ENCODE measurements around the gene SAMD4B. TPM values are rescaled to one million over a fixed set of nuclear protein-coding genes. Genes with fewer than 3 reads are reported as not detected.

Gene SAMD4B
- polyA plus RNA-seq, result 100 to 1,000 TPM in 1 of 2 donors, 10 to 100 TPM in 1; 78.7 to 140 TPM

- Histone ChIP-seq H3K4me1 (ENCODE audit: control insufficient read depth in 2 of 2, insufficient read depth in 2 of 2, low read length in 1 of 2) (peaks cover 0 to 7% of the 10 kb centered on the region in 2 donors), H3K27me3 (ENCODE audit: control insufficient read depth in 1 of 2, insufficient read depth in 2 of 2, low read length in 2 of 2) (no peaks in the 10 kb centered on the region), H3K9me3 (ENCODE audit: control insufficient read depth in 2 of 2, insufficient read depth in 1 of 2, low read depth in 1 of 2, low read length in 1 of 2) (no peaks in the 10 kb centered on the region), H3K4me3 (ENCODE audit: low read depth in 1 of 2, low read length in 2 of 2) (peak within 1 kb of the TSS; percentile 77 to 87), H3K27ac (ENCODE audit: low read depth in 2 of 2, low read length in 1 of 2) (peak within 1 kb of the TSS; percentile 87 to 94), H3K36me3 (ENCODE audit: control insufficient read depth in 2 of 2, insufficient read depth in 2 of 2, low read length in 1 of 2) (no peaks in the 10 kb centered on the region)
- 0% methylated on average over 32 to 105 of the region's 105 CpGs for WGBS, 2 donors
Observed at GRCh38 chr19:39341719-39342604, at the start of gene SAMD4B. TSS of gene SAMD4B (plus strand) at chr19:39342421. CDS start at chr19:39356894, 14,473 bp downstream.

DNA sequence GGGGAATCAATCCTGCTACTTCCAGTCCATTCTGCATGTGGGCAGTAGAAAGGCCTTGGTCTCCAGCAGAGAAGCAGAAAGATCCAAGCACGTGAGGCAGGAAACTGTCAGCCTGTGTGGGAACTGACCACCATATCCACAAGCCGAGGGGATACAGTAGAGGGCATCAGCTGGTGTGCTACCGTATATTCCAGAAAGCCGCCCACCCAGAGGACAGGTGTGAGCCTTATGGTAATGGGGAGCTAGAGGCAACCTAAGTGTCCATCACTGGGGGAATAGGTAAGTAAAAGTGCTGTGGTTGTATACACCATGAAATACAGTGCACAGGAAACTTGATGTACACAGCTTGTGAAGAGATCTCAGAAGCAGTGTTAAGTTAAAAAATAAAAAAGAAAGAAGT, 48.8 kb upstream of the SAMD4B start:
- Histone ChIP-seq H3K36me3 (ENCODE audit: control insufficient read depth in 2 of 2, insufficient read depth in 2 of 2, low read length in 1 of 2) (no peaks in the 10 kb centered on the region), H3K4me1 (ENCODE audit: control insufficient read depth in 2 of 2, insufficient read depth in 2 of 2, low read length in 1 of 2) (no peaks in the 10 kb centered on the region), H3K9me3 (ENCODE audit: control insufficient read depth in 2 of 2, insufficient read depth in 1 of 2, low read depth in 1 of 2, low read length in 1 of 2) (no peaks in the 10 kb centered on the region), H3K4me3 (ENCODE audit: low read depth in 1 of 2, low read length in 2 of 2) (no peak overlapping the region), H3K27ac (ENCODE audit: low read depth in 2 of 2, low read length in 1 of 2) (no peak overlapping the region), H3K27me3 (ENCODE audit: control insufficient read depth in 1 of 2, insufficient read depth in 2 of 2, low read length in 2 of 2) (peaks cover 0 to 4% of the 10 kb centered on the region in 2 donors)
- 64 to 77% methylated on average over 4 of the region's 4 CpGs for WGBS, 2 donors

DNA sequence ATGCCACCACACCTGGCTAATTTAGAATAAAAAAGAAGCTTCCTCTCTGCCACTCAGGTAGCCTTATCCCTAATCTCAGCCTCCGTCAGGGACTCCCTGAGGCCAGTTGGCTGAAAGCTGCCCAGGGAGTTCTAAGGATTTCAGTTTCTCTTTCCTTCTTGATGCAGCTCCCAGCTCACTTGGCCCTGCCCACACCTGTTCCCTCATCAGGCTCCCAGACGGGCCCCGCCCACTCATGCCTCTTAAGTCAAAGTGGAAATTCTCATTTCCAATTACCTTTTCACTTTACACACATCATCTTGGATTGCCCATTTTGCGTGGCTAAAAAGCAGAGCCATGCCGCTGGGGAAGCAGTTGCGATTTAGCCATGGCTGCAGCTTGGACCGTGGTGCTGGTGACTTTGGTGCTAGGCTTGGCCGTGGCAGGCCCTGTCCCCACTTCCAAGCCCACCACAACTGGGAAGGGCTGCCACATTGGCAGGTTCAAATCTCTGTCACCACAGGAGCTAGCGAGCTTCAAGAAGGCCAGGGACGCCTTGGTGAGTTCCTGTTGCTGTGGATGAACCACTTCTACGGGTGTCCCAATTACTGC, 46.1 kb upstream of the SAMD4B start, which contains the start of gene IFNL1:
Gene IFNL1 (plus strand): TSS at position 353 of the 591 bp plus-strand sequence. CDS start 15 bp downstream, at position 368.
- H3K27me3 ChIP-seq (ENCODE audit: control insufficient read depth in 1 of 2, insufficient read depth in 2 of 2, low read length in 2 of 2), result no peaks in the 10 kb centered on the region
- H3K4me1 ChIP-seq (ENCODE audit: control insufficient read depth in 2 of 2, insufficient read depth in 2 of 2, low read length in 1 of 2), result no peaks in the 10 kb centered on the region
- H3K27ac ChIP-seq (ENCODE audit: low read depth in 2 of 2, low read length in 1 of 2), result no peak within 1 kb of the TSS
- WGBS, 2 donors, result 78 to 80% methylated on average over 11 of the region's 11 CpGs
- H3K4me3 ChIP-seq (ENCODE audit: low read depth in 1 of 2, low read length in 2 of 2), result no peak within 1 kb of the TSS
- H3K9me3 ChIP-seq (ENCODE audit: control insufficient read depth in 2 of 2, insufficient read depth in 1 of 2, low read depth in 1 of 2, low read length in 1 of 2), result no peaks in the 10 kb centered on the region
- no peaks in the 10 kb centered on the region for H3K36me3 ChIP-seq (ENCODE audit: control insufficient read depth in 2 of 2, insufficient read depth in 2 of 2, low read length in 1 of 2)

DNA sequence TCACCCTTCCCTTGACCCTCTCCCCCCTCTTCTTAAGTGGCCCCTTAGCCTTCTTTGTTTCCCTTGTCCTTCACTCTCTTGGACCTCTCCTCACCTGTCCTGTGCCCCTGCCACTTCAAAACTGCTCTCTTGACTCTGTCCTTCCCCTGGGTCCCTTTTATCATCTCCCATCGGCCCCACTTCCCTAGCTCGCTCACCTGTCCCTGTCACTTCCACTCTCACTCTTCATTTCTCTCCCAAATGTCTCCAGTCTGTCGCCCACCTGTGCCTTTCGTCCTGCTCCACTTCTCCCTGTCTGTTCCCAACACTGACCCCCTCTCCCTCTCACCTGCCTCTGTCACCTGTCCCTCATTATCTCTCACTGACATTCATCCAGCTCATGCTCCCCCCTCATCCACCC, 45.3 kb upstream of the SAMD4B start:
- no peaks in the 10 kb centered on the region for H3K27me3 ChIP-seq (ENCODE audit: control insufficient read depth in 1 of 2, insufficient read depth in 2 of 2, low read length in 2 of 2)
- no peaks in the 10 kb centered on the region for H3K9me3 ChIP-seq (ENCODE audit: control insufficient read depth in 2 of 2, insufficient read depth in 1 of 2, low read depth in 1 of 2, low read length in 1 of 2)
- H3K4me1 ChIP-seq (ENCODE audit: control insufficient read depth in 2 of 2, insufficient read depth in 2 of 2, low read length in 1 of 2), result no peaks in the 10 kb centered on the region
- no peak overlapping the region for H3K4me3 ChIP-seq (ENCODE audit: low read depth in 1 of 2, low read length in 2 of 2)
- no peaks in the 10 kb centered on the region for H3K36me3 ChIP-seq (ENCODE audit: control insufficient read depth in 2 of 2, insufficient read depth in 2 of 2, low read length in 1 of 2)
- 84 to 88% methylated on average over 4 of the region's 4 CpGs for WGBS, 2 donors
- H3K27ac ChIP-seq (ENCODE audit: low read depth in 2 of 2, low read length in 1 of 2), result no peak overlapping the region

DNA sequence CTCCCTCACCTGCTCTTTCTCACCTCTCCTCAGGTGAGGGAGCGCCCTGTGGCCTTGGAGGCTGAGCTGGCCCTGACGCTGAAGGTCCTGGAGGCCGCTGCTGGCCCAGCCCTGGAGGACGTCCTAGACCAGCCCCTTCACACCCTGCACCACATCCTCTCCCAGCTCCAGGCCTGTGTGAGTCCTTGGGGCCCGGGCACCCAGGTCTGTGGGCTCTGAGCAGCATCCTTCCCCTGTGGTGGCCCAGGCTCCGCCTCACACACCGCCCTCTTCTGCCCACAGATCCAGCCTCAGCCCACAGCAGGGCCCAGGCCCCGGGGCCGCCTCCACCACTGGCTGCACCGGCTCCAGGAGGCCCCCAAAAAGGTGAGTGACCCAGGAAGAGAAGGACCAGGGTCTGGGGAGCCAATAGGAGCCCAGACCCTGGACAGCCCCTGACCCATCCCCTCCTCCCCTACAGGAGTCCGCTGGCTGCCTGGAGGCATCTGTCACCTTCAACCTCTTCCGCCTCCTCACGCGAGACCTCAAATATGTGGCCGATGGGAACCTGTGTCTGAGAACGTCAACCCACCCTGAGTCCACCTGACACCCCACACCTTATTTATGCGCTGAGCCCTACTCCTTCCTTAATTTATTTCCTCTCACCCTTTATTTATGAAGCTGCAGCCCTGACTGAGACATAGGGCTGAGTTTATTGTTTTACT, 44.1 kb upstream of the SAMD4B start:
- H3K36me3 ChIP-seq (ENCODE audit: control insufficient read depth in 2 of 2, insufficient read depth in 2 of 2, low read length in 1 of 2), result no peaks in the 10 kb centered on the region
- H3K4me1 ChIP-seq (ENCODE audit: control insufficient read depth in 2 of 2, insufficient read depth in 2 of 2, low read length in 1 of 2), result no peaks in the 10 kb centered on the region
- H3K9me3 ChIP-seq (ENCODE audit: control insufficient read depth in 2 of 2, insufficient read depth in 1 of 2, low read depth in 1 of 2, low read length in 1 of 2), result no peaks in the 10 kb centered on the region
- H3K27ac ChIP-seq (ENCODE audit: low read depth in 2 of 2, low read length in 1 of 2), result no peak overlapping the region
- no peak overlapping the region for H3K4me3 ChIP-seq (ENCODE audit: low read depth in 1 of 2, low read length in 2 of 2)
- no peaks in the 10 kb centered on the region for H3K27me3 ChIP-seq (ENCODE audit: control insufficient read depth in 1 of 2, insufficient read depth in 2 of 2, low read length in 2 of 2)
- WGBS, 2 donors, result 62 to 65% methylated on average over 16 to 17 of the region's 17 CpGs

GRCh38 chr19:39299404-39299803, 42.8 kb upstream of the SAMD4B start:
- H3K27ac ChIP-seq (ENCODE audit: low read depth in 2 of 2, low read length in 1 of 2), result no peak overlapping the region
- H3K9me3 ChIP-seq (ENCODE audit: control insufficient read depth in 2 of 2, insufficient read depth in 1 of 2, low read depth in 1 of 2, low read length in 1 of 2), result no peaks in the 10 kb centered on the region
- no peaks in the 10 kb centered on the region for H3K36me3 ChIP-seq (ENCODE audit: control insufficient read depth in 2 of 2, insufficient read depth in 2 of 2, low read length in 1 of 2)
- no peak overlapping the region for H3K4me3 ChIP-seq (ENCODE audit: low read depth in 1 of 2, low read length in 2 of 2)
- no peaks in the 10 kb centered on the region for H3K27me3 ChIP-seq (ENCODE audit: control insufficient read depth in 1 of 2, insufficient read depth in 2 of 2, low read length in 2 of 2)
- WGBS, 2 donors, result 85 to 87% methylated on average over 9 of the region's 9 CpGs
- no peaks in the 10 kb centered on the region for H3K4me1 ChIP-seq (ENCODE audit: control insufficient read depth in 2 of 2, insufficient read depth in 2 of 2, low read length in 1 of 2)

GRCh38 chr19:39299832-39300231, 42.4 kb upstream of the SAMD4B start:
- Histone ChIP-seq H3K27me3 (ENCODE audit: control insufficient read depth in 1 of 2, insufficient read depth in 2 of 2, low read length in 2 of 2) (no peaks in the 10 kb centered on the region), H3K36me3 (ENCODE audit: control insufficient read depth in 2 of 2, insufficient read depth in 2 of 2, low read length in 1 of 2) (no peaks in the 10 kb centered on the region), H3K27ac (ENCODE audit: low read depth in 2 of 2, low read length in 1 of 2) (no peak overlapping the region), H3K9me3 (ENCODE audit: control insufficient read depth in 2 of 2, insufficient read depth in 1 of 2, low read depth in 1 of 2, low read length in 1 of 2) (no peaks in the 10 kb centered on the region), H3K4me3 (ENCODE audit: low read depth in 1 of 2, low read length in 2 of 2) (no peak overlapping the region), H3K4me1 (ENCODE audit: control insufficient read depth in 2 of 2, insufficient read depth in 2 of 2, low read length in 1 of 2) (no peaks in the 10 kb centered on the region)
- WGBS, 2 donors, result 93% methylated on average over 10 of the region's 10 CpGs

DNA sequence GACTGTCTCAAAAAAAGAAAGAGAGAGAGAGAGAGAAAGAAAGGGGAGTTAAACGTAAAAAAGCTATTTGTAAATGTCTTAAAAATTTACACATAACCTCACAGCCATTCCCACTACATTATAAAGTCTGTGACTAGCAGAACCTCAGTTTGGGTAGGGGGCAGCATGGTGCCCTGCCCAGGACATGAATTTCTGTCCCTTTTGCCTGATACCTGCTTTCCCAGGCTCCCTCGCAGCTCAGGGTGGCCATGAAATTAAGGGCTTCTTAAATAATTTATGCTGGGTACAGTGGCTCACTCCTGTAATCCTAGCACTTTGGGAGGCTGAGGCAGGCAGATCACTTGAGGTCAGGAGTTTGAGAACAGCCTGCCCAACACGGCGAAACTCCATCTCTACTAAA, 41.2 kb upstream of the SAMD4B start:
- no peaks in the 10 kb centered on the region for H3K4me1 ChIP-seq (ENCODE audit: control insufficient read depth in 2 of 2, insufficient read depth in 2 of 2, low read length in 1 of 2)

GRCh38 chr19:39301562-39301961, 40.7 kb upstream of the SAMD4B start:
- no peaks in the 10 kb centered on the region for H3K4me1 ChIP-seq (ENCODE audit: control insufficient read depth in 2 of 2, insufficient read depth in 2 of 2, low read length in 1 of 2)
- peaks cover 0 to 4% of the 10 kb centered on the region in 2 donors for H3K27me3 ChIP-seq (ENCODE audit: control insufficient read depth in 1 of 2, insufficient read depth in 2 of 2, low read length in 2 of 2)
- H3K27ac ChIP-seq (ENCODE audit: low read depth in 2 of 2, low read length in 1 of 2), result no peak overlapping the region
- H3K36me3 ChIP-seq (ENCODE audit: control insufficient read depth in 2 of 2, insufficient read depth in 2 of 2, low read length in 1 of 2), result no peaks in the 10 kb centered on the region
- WGBS, 2 donors, result 82% methylated on average over 3 of the region's 3 CpGs
- H3K9me3 ChIP-seq (ENCODE audit: control insufficient read depth in 2 of 2, insufficient read depth in 1 of 2, low read depth in 1 of 2, low read length in 1 of 2), result no peaks in the 10 kb centered on the region
- H3K4me3 ChIP-seq (ENCODE audit: low read depth in 1 of 2, low read length in 2 of 2), result no peak overlapping the region

More for the DNA sequence above, 41.2 kb upstream of the SAMD4B start:
- Histone ChIP-seq H3K27ac (ENCODE audit: low read depth in 2 of 2, low read length in 1 of 2) (no peak overlapping the region), H3K4me3 (ENCODE audit: low read depth in 1 of 2, low read length in 2 of 2) (no peak overlapping the region), H3K36me3 (ENCODE audit: control insufficient read depth in 2 of 2, insufficient read depth in 2 of 2, low read length in 1 of 2) (no peaks in the 10 kb centered on the region), H3K9me3 (ENCODE audit: control insufficient read depth in 2 of 2, insufficient read depth in 1 of 2, low read depth in 1 of 2, low read length in 1 of 2) (no peaks in the 10 kb centered on the region), H3K27me3 (ENCODE audit: control insufficient read depth in 1 of 2, insufficient read depth in 2 of 2, low read length in 2 of 2) (peaks cover 0 to 4% of the 10 kb centered on the region in 2 donors)
- WGBS, 2 donors, result 81 to 82% methylated on average over 4 of the region's 4 CpGs

All from esophagus (tissue), 2 donors.